ENCODE measurements around the gene COQ6. TPM values are rescaled to one million over a fixed set of nuclear protein-coding genes. Genes with fewer than 3 reads are reported as not detected.

Gene COQ6
- total RNA-seq, 1 donor from 2014 or later = 30.7 TPM

DNA sequence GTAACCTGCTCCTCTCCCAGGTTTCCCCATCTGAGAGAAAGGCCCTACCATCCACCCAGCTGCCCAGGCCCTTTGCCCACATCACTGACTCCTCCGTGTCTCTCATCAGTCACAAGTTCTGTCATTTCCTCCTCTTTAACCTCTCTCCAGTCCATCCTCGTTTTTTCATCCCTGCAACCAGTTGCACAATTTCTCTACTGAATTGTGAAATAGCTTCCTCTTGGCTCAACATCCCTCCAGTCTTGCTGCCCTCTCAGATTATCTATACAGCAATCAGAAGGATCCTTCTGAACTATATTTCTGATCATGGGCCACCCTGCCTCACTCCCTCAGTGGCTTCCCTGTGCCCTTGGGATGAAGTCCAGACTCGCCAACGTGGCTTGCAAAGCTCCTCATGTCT is 7.0 kb upstream of the COQ6 start:
- no peaks in the 10 kb centered on the region for H3K27me3 Mint-ChIP-seq
- no peak for ATAC-seq (ENCODE audit: low read depth)
- H3K9me3 Mint-ChIP-seq = no peaks in the 10 kb centered on the region
- H3K36me3 Mint-ChIP-seq (ENCODE audit: low read depth) = peaks cover 31% of the 10 kb centered on the region
- intact Hi-C loops (cut with micrococcal nuclease) = no loop called here
- H3K4me3 Mint-ChIP-seq = no peak overlapping the region
- CTCF ChIA-PET = no interaction called here
- H3K27ac Mint-ChIP-seq = no peak overlapping the region
- DNase-seq = no peak
- TF ChIP-seq, protein P1, sequence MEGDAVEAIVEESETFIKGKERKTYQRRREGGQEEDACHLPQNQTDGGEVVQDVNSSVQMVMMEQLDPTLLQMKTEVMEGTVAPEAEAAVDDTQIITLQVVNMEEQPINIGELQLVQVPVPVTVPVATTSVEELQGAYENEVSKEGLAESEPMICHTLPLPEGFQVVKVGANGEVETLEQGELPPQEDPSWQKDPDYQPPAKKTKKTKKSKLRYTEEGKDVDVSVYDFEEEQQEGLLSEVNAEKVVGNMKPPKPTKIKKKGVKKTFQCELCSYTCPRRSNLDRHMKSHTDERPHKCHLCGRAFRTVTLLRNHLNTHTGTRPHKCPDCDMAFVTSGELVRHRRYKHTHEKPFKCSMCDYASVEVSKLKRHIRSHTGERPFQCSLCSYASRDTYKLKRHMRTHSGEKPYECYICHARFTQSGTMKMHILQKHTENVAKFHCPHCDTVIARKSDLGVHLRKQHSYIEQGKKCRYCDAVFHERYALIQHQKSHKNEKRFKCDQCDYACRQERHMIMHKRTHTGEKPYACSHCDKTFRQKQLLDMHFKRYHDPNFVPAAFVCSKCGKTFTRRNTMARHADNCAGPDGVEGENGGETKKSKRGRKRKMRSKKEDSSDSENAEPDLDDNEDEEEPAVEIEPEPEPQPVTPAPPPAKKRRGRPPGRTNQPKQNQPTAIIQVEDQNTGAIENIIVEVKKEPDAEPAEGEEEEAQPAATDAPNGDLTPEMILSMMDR (IDR thresholded peaks at IDR 0.05) = no peak
- no peaks in the 10 kb centered on the region for H3K4me1 Mint-ChIP-seq
- POLR2A ChIA-PET = no interaction called here

DNA sequence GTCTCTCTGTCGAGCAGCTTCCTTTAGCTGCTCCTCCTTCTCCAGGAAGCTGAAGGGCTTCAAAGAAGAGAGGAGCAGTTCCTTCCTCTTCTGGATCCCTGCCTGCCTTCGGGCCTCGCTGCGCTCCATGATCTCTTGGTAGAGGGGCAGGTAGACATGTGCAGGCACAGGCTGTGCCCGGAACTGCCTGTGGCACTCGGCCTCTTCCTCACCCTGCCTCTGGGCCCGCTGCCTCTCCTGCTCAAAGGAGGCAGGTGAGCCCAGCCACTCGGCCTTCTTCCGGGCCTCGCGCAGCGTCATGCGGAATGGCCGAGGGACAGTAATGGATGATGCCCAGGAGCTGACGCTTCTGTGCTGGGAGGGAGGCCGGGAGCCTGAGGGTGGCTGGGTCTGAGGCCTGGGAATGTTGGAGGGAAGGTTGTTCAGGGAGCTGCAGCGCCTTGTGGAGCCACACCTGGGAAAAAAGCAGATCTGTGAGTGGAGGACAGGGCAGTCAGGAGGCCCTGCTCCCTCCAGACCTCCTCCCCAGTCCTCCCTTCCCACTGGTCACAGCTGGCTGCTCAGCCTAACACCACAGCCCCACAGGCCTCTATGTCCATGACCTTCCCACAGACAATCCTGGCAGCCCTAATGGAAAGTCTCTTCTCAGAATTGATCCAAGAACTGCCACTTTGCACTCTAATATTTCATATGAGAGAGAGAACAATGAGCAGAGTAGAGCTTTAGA is 5.5 kb upstream of the COQ6 start:
- intact Hi-C loops (cut with micrococcal nuclease) = no loop called here
- POLR2A ChIA-PET = no interaction called here
- ATAC-seq (ENCODE audit: low read depth) (no peak), DNase-seq (no peak)
- Mint-ChIP-seq H3K4me1 (no peaks in the 10 kb centered on the region), H3K4me3 (no peak overlapping the region), H3K9me3 (no peaks in the 10 kb centered on the region), H3K27ac (no peak overlapping the region), H3K27me3 (no peaks in the 10 kb centered on the region), H3K36me3 (ENCODE audit: low read depth) (peaks cover 31% of the 10 kb centered on the region)
- TF ChIP-seq, protein P1 (IDR thresholded peaks at IDR 0.05) = no peak
- CTCF ChIA-PET = no interaction called here

DNA sequence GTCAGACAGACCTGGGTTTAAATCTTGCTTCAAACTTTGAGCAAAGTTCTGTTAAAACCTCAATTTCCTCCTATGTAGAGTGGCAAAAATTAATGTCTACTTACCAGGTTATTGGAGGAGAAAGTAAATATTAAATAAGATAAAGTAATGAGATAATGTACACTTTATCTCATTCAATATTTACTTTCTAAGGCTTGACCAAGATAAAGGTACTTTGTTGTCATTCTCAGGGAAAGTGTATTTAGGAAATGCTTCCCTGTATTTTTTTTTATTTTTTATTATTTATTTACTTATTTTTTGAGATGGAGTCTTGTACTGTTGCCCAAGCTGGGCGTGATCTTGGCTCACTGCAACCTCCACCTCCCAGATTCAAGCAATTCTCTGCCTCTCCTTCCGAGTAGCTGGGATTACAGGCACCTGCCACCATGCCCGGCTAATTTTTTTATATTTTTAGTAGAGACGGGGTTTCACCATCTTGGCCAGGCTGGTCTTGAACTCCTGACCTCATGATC is 4.9 kb upstream of the COQ6 start:
- Mint-ChIP-seq H3K9me3 (no peaks in the 10 kb centered on the region), H3K27ac (no peak overlapping the region), H3K27me3 (no peaks in the 10 kb centered on the region), H3K4me3 (no peak overlapping the region), H3K36me3 (ENCODE audit: low read depth) (peaks cover 35% of the 10 kb centered on the region), H3K4me1 (peaks cover 5% of the 10 kb centered on the region)
- ChIA-PET POLR2A (no interaction called here), CTCF (no interaction called here)
- TF ChIP-seq, protein P1 (IDR thresholded peaks at IDR 0.05) = no peak
- no peak for DNase-seq
- intact Hi-C loops (cut with micrococcal nuclease) = no loop called here
- no peak for ATAC-seq (ENCODE audit: low read depth)

DNA sequence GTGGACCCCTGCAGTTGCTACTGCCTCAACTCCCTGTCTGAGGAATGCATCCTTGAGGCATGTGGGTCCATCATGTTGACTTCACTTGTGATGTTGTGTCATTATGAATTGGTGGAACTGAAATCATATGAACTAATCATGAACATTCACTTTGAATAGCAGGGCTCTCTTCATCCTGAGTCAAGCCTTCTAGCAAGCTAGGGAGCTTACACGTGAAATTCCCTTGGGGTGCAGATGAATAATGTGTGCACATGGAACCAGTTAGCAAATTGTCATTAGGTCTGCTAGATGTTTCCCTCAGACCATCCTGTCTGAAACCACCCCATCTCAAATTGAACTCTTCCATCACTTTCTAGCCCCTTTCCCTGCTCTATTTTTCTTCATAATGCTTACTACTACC is 3.6 kb downstream of the COQ6 start:
- Mint-ChIP-seq H3K9me3 (no peaks in the 10 kb centered on the region), H3K4me1 (peaks cover 17% of the 10 kb centered on the region), H3K27ac (no peak overlapping the region), H3K4me3 (no peak overlapping the region), H3K36me3 (ENCODE audit: low read depth) (peaks cover 53% of the 10 kb centered on the region), H3K27me3 (no peaks in the 10 kb centered on the region)
- TF ChIP-seq, protein P1 (IDR thresholded peaks at IDR 0.05) = no peak
- CTCF ChIA-PET = no interaction called here
- intact Hi-C loops (cut with micrococcal nuclease) = loop anchor here (5.0 kb wide), 1 partner anchor 226 kb away; no protein-coding TSS in a partner anchor
- POLR2A ChIA-PET = no interaction called here
- no peak for ATAC-seq (ENCODE audit: low read depth)
- no peak for DNase-seq

DNA sequence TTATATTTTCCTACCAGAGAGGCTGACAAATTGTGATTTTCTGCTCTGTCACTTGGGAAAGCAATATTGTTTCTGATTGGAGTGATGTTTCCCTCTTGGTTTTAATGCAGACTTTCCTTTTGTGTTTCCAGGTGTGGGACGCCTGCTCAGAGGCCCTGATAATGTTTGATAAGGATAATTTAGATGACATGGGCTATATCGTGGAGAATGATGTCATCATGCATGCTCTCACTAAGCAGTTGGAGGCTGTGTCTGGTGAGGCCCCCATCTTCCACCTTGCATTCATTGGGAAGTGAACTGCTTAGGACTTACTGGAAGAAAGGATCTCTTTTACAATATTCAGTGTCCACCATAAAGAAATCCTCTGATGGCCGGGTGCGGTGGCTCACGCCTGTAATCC is 5.6 kb downstream of the COQ6 start:
- Mint-ChIP-seq H3K9me3 (no peaks in the 10 kb centered on the region), H3K4me1 (peaks cover 7% of the 10 kb centered on the region), H3K27me3 (no peaks in the 10 kb centered on the region), H3K27ac (no peak overlapping the region), H3K4me3 (no peak overlapping the region), H3K36me3 (ENCODE audit: low read depth) (peaks cover 66% of the 10 kb centered on the region)
- intact Hi-C loops (cut with micrococcal nuclease) = no loop called here
- ATAC-seq (ENCODE audit: low read depth) = no peak
- POLR2A ChIA-PET = interaction anchor here (0.6 kb wide), 1 partner anchor 44 kb away, joined by 5 read pairs; no protein-coding TSS in a partner anchor
- CTCF ChIA-PET = no interaction called here
- TF ChIP-seq, protein P1 (IDR thresholded peaks at IDR 0.05) = no peak
- DNase-seq = no peak
